SU-DHL-6 (cell line): Measurements from ENCODE around the gene PDE6G.

Experiments
- H2AFZ ChIP-seq: fragments of 200-600 bp; sonication (generic); 2 replicates; pipeline ENCODE4 v1.6.1; 2014; ENCODE audit warnings: low read depth, mild to moderate bottlenecking, moderate library complexity, mixed read lengths, antibody characterized with exemption, low read length; ENCODE audit not compliant: severe bottlenecking
- H3F3A ChIP-seq: fragments of 200-600 bp; shearing (Covaris generic); 2 replicates; pipeline ENCODE4 v1.6.0; 2016; ENCODE audit warnings: antibody characterized with exemption, mild to moderate bottlenecking; ENCODE audit not compliant: insufficient read depth
- H3K27ac ChIP-seq: fragments of 200-600 bp; sonication (generic); 2 replicates; pipeline ENCODE4 v1.5.1; 2016; ENCODE audit warnings: low read depth, mild to moderate bottlenecking, low read length, moderate library complexity, mixed read lengths
- H3K27me3 ChIP-seq: fragments of 200-600 bp; sonication (generic), shearing (Covaris generic); 2 replicates; pipeline ENCODE4 v1.6.0; 2014; ENCODE audit warnings: mild to moderate bottlenecking, low read length
- H3K36me3 ChIP-seq: fragments of 200-600 bp; sonication (generic); 2 replicates; pipeline ENCODE4 v1.6.1; 2014; ENCODE audit warnings: mild to moderate bottlenecking, low read length, mixed read lengths
- H3K4me2 ChIP-seq: fragments of 300-600, 200-600 bp; shearing (Covaris generic), sonication (generic); 2 replicates; pipeline ENCODE4 v1.6.0; 2014; ENCODE audit warnings: low read length, low read depth, mild to moderate bottlenecking; ENCODE audit not compliant: poor library complexity, severe bottlenecking
- H3K4me3 ChIP-seq: fragments of 200-600 bp; sonication (generic); 2 replicates; pipeline ENCODE4 v1.5.1; 2014; ENCODE audit warnings: antibody characterized with exemption, low read length, mild to moderate bottlenecking, mixed read lengths; ENCODE audit not compliant: insufficient read depth, poor library complexity, severe bottlenecking
- H3K79me2 ChIP-seq: fragments of 200-600 bp; sonication (generic); 2 replicates; pipeline ENCODE4 v1.6.1; 2014; ENCODE audit warnings: mild to moderate bottlenecking, low read length, moderate library complexity; ENCODE audit not compliant: insufficient read depth
- H3K9ac ChIP-seq: fragments of 200-600 bp; sonication (generic); 2 replicates; pipeline ENCODE4 v1.7.0; 2014; ENCODE audit warnings: mild to moderate bottlenecking, low read length
- H3K9me2 ChIP-seq: fragments of 200-600 bp; sonication (generic); replicated peaks from 2 replicates; pipeline ENCODE4 v1.6.1; 2014; ENCODE audit warnings: low read length; ENCODE audit not compliant: insufficient read depth
- H3K9me3 ChIP-seq: fragments of 200-600 bp; sonication (generic); 2 replicates; pipeline ENCODE4 v1.6.1; 2014; ENCODE audit warnings: low read length, mixed read lengths; ENCODE audit not compliant: insufficient read depth
- H4K20me1 ChIP-seq: fragments of 200-600 bp; sonication (generic); 2 replicates; pipeline ENCODE4 v1.6.1; 2014; ENCODE audit warnings: low read depth, mild to moderate bottlenecking, antibody characterized with exemption, low read length, moderate library complexity, mixed read lengths
- CTCF ChIP-seq: fragments of 200-600 bp; sonication (generic); IDR thresholded peaks from one replicate; pipeline ENCODE4 v1.5.1; 2017; ENCODE audit warnings: antibody characterized with exemption, mild to moderate bottlenecking, low read length, moderate library complexity; ENCODE audit not compliant: insufficient read depth, poor library complexity, severe bottlenecking
- EZH2phosphoT487 ChIP-seq: fragments of 200-600 bp; sonication (generic), shearing (Covaris generic); conservative IDR thresholded peaks from 2 replicates; pipeline ENCODE4 v1.6.1; 2018; ENCODE audit warnings: mild to moderate bottlenecking, antibody characterized with exemption, low read length, moderate library complexity, mixed read lengths

The PDE6G gene

GRCh38 chr17:81646869-81647600 is 9.3 kb downstream of the PDE6G start:
- TF ChIP-seq EZH2phosphoT487, result no peak
- TF ChIP-seq CTCF, result no peak
- no peaks in the 10 kb centered on the region for H3K27me3 ChIP-seq
- no peaks in the 10 kb centered on the region for H3K79me2 ChIP-seq
- no peaks in the 10 kb centered on the region for H3K36me3 ChIP-seq
- H3K4me3 ChIP-seq, result no peak overlapping the region
- H3K9me3 ChIP-seq, result no peaks in the 10 kb centered on the region
- H3K27ac ChIP-seq, result no peak overlapping the region
- H3K4me2 ChIP-seq, result no peak overlapping the region
- no peaks in the 10 kb centered on the region for H4K20me1 ChIP-seq
- H3K9me2 ChIP-seq, result no peaks in the 10 kb centered on the region
- no peak overlapping the region for H2AFZ ChIP-seq
- no peaks in the 10 kb centered on the region for H3F3A ChIP-seq
- H3K9ac ChIP-seq, result no peak overlapping the region

GRCh38 chr17:81644976-81645952 is 11.1 kb downstream of the PDE6G start:
- Histone ChIP-seq H3K9ac (no peak overlapping the region), H2AFZ (no peak overlapping the region), H3K27me3 (no peaks in the 10 kb centered on the region), H3K36me3 (no peaks in the 10 kb centered on the region), H3K79me2 (no peaks in the 10 kb centered on the region), H3F3A (no peaks in the 10 kb centered on the region), H3K4me3 (no peak overlapping the region), H3K9me3 (no peaks in the 10 kb centered on the region), H3K27ac (no peak overlapping the region), H4K20me1 (no peaks in the 10 kb centered on the region), H3K9me2 (no peaks in the 10 kb centered on the region), H3K4me2 (no peak overlapping the region)
- no peak for TF ChIP-seq EZH2phosphoT487
- TF ChIP-seq CTCF, result no peak

DNA sequence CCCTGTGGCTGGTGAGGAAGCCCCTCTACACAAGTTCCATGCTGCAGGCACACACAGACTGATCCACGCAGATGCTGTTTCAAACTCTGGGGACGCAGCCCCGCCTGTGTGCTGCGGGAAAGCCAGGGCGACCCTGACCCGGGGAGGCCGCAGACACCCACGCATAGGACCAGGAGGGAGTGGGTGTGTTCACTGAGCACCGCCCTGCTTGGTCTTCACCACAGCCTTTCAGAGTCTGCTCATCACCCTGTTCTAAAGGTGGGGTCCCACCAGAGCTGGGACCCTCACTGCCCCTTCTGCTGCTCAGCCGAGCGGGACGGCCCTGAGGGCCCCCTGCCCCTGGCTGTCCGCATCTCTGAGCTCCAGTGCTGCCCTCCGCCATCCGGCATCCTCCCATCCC is 11.8 kb downstream of the PDE6G start:
- Histone ChIP-seq H3F3A (no peaks in the 10 kb centered on the region), H3K9ac (no peak overlapping the region), H2AFZ (no peak overlapping the region), H3K4me3 (no peak overlapping the region), H4K20me1 (no peaks in the 10 kb centered on the region), H3K9me2 (no peaks in the 10 kb centered on the region), H3K9me3 (no peaks in the 10 kb centered on the region), H3K27me3 (no peaks in the 10 kb centered on the region), H3K4me2 (no peak overlapping the region), H3K79me2 (no peaks in the 10 kb centered on the region), H3K36me3 (no peaks in the 10 kb centered on the region), H3K27ac (no peak overlapping the region)
- TF ChIP-seq CTCF, result no peak
- no peak for TF ChIP-seq EZH2phosphoT487
